HFFc6 (cell line): ENCODE measurements around the gene MB. TPM values are rescaled to one million over a fixed set of nuclear protein-coding genes. Genes with fewer than 3 reads are reported as not detected.

Experiments
- DNase-seq: peaks from one replicate; pipeline ENCODE4 v3.0.0-alpha.2; 2018
- H3K27ac Mint-ChIP-seq: 2 replicates; pipeline ENCODE4 v1.8.0; 2020; ENCODE audit warnings: mild to moderate bottlenecking, mixed read lengths
- H3K27me3 Mint-ChIP-seq: 2 replicates; pipeline ENCODE4 v1.8.0; 2021; ENCODE audit warnings: mild to moderate bottlenecking, moderate library complexity, mixed read lengths; ENCODE audit not compliant: insufficient read depth
- H3K36me3 Mint-ChIP-seq: 2 replicates; pipeline ENCODE4 v1.8.0; 2021; ENCODE audit warnings: low read depth, mixed read lengths
- H3K4me1 Mint-ChIP-seq: 2 replicates; pipeline ENCODE4 v1.8.0; 2020; ENCODE audit warnings: low read depth, mixed read lengths
- H3K4me3 Mint-ChIP-seq: 2 replicates; pipeline ENCODE4 v1.8.0; 2020; ENCODE audit warnings: mild to moderate bottlenecking, moderate library complexity, mixed read lengths
- H3K9me3 Mint-ChIP-seq: 2 replicates; pipeline ENCODE4 v1.8.0; 2020; ENCODE audit warnings: mild to moderate bottlenecking, mixed read lengths
- CTCF ChIP-seq: fragments of 200-600 bp; sonication (generic); IDR thresholded peaks from 2 replicates; pipeline ENCODE4 v1.5.0; 2021; ENCODE audit warnings: antibody characterized with exemption, mild to moderate bottlenecking
- total RNA-seq, 6 experiments: library from RNA; stranded (reverse); fragmentation: NEBNext Ultra II Directional; extraction: Animal tissue kit (Norgen Biotek cat#: 25700); gene quantifications; 2 replicates in 1 of 6; 3 replicates in 5 of 6; pipeline ENCODE4 v1.2.3, GENCODE V29; 2021

MB gene
- total RNA-seq, 6 experiments from 2014 or later: not detected

- peaks cover 8% of the 10 kb centered on the region; the same call in 1 of the 2 replicates for H3K9me3 Mint-ChIP-seq
- no peaks in the 10 kb centered on the region; the same call in 1 of the 2 replicates for H3K27me3 Mint-ChIP-seq
These were observed 32.6 kb upstream of the MB start for GRCh38 chr22:35649636-35650250.

GRCh38 chr22:35649026-35649553 is 32.0 kb upstream of the MB start:
- Mint-ChIP-seq H3K4me1 (peaks cover 37% of the 10 kb centered on the region), H3K4me3 (peak overlapping the region; percentile 95), H3K9me3 (peaks cover 8% of the 10 kb centered on the region; the same call in 1 of the 2 replicates), H3K27ac (peak overlapping the region; percentile 98), H3K27me3 (no peaks in the 10 kb centered on the region; the same call in 1 of the 2 replicates), H3K36me3 (peaks cover 6% of the 10 kb centered on the region)
- no peak for TF ChIP-seq CTCF
- DNase-seq: no peak

More at GRCh38 chr22:35649636-35650250, 32.6 kb upstream of the MB start:
- DNase-seq: no peak
- peak overlapping the region; percentile 7; the same call in 1 of the 2 replicates for H3K27ac Mint-ChIP-seq
- H3K4me1 Mint-ChIP-seq: peaks cover 37% of the 10 kb centered on the region
- H3K36me3 Mint-ChIP-seq: peaks cover 6% of the 10 kb centered on the region
- peak overlapping the region; percentile 95; the same call in 1 of the 2 replicates for H3K4me3 Mint-ChIP-seq
- no peak for TF ChIP-seq CTCF

- peak; percentile 58 for DNase-seq
- Mint-ChIP-seq H3K36me3 (peaks cover 6% of the 10 kb centered on the region), H3K9me3 (peaks cover 8% of the 10 kb centered on the region; the same call in 1 of the 2 replicates), H3K27me3 (no peaks in the 10 kb centered on the region; the same call in 1 of the 2 replicates), H3K4me1 (peaks cover 37% of the 10 kb centered on the region), H3K4me3 (peak within 1 kb of the TSS; percentile 95), H3K27ac (peak within 1 kb of the TSS; percentile 98)
- TF ChIP-seq CTCF: no peak
These were observed 31.2 kb upstream of the MB start, which contains the start of gene APOL6 for GRCh38 chr22:35648066-35649025. Gene APOL6, plus strand, starts transcription at chr22:35648446. Its CDS starts 7,980 bp downstream, at chr22:35656426.

GRCh38 chr22:35645646-35646045 is 28.5 kb upstream of the MB start:
- no peaks in the 10 kb centered on the region for H3K36me3 Mint-ChIP-seq
- H3K27ac Mint-ChIP-seq: no peak overlapping the region
- peaks cover under 1% of the 10 kb centered on the region; the same call in 1 of the 2 replicates for H3K9me3 Mint-ChIP-seq
- peaks cover 44% of the 10 kb centered on the region for H3K4me1 Mint-ChIP-seq
- no peak for DNase-seq
- TF ChIP-seq CTCF: no peak
- H3K4me3 Mint-ChIP-seq: no peak overlapping the region
- no peaks in the 10 kb centered on the region; the same call in 1 of the 2 replicates for H3K27me3 Mint-ChIP-seq

- no peaks in the 10 kb centered on the region; the same call in 1 of the 2 replicates for H3K27me3 Mint-ChIP-seq
- no peak overlapping the region for H3K4me3 Mint-ChIP-seq
- H3K27ac Mint-ChIP-seq: no peak overlapping the region
- no peaks in the 10 kb centered on the region for H3K9me3 Mint-ChIP-seq
- TF ChIP-seq CTCF: no peak
- no peak for DNase-seq
- peaks cover 39% of the 10 kb centered on the region for H3K4me1 Mint-ChIP-seq
- H3K36me3 Mint-ChIP-seq: no peaks in the 10 kb centered on the region
These were observed 26.9 kb upstream of the MB start for GRCh38 chr22:35643991-35644390.
